CD14-positive monocyte (primary cell): ENCODE results near the gene CDC34. TPM values are rescaled to one million over a fixed set of nuclear protein-coding genes. Genes with fewer than 3 reads are reported as not detected.

Experiments used
- DNase-seq, 3 donors: peaks; one replicate each; pipeline ENCODE4 v3.0.0-alpha.2; 2011 to 2022
- H2AFZ ChIP-seq: 2 replicates; pipeline ENCODE4 v1.6.0; 2012; ENCODE audit warnings: mild to moderate bottlenecking, low read depth, low read length, inconsistent platforms; ENCODE audit not compliant: insufficient read depth, poor library complexity, severe bottlenecking
- H3K27ac ChIP-seq, 2 donors: 1 replicate in 1 of 2; 2 replicates in 1 of 2; pipeline ENCODE4 v1.5.1; 2012 to 2013; ENCODE audit warnings: low read length in 2 of 2, control low read depth in 1 of 2, inconsistent platforms in 1 of 2, low read depth in 1 of 2, mild to moderate bottlenecking in 1 of 2
- H3K27me3 ChIP-seq, 2 donors: one replicate each; pipeline versions ENCODE4 v1.6.0 to v1.6.1; 2011 to 2013; ENCODE audit warnings: low read length in 2 of 2; ENCODE audit not compliant: control insufficient read depth in 2 of 2, insufficient read depth in 2 of 2
- H3K36me3 ChIP-seq, 2 donors: replicated peaks in 1 of 2; 1 replicate in 1 of 2; 2 replicates in 1 of 2; pipeline versions ENCODE4 v1.5.1 to v1.6.1; 2012 to 2013; ENCODE audit warnings: low read length in 2 of 2, control low read depth in 1 of 2, inconsistent platforms in 1 of 2, mild to moderate bottlenecking in 1 of 2; ENCODE audit not compliant: insufficient read depth in 2 of 2, control insufficient read depth in 1 of 2
- H3K4me1 ChIP-seq, 2 donors: 1 replicate in 1 of 2; 2 replicates in 1 of 2; pipeline versions ENCODE4 v1.5.1 to v1.6.1; 2012 to 2013; ENCODE audit warnings: low read length in 2 of 2, control low read depth in 1 of 2, inconsistent platforms in 1 of 2, mild to moderate bottlenecking in 1 of 2, moderate library complexity in 1 of 2; ENCODE audit not compliant: insufficient read depth in 2 of 2, control insufficient read depth in 1 of 2
- H3K4me2 ChIP-seq: replicated peaks from 2 replicates; pipeline ENCODE3; 2012; ENCODE audit warnings: low read length, moderate library complexity, mild to moderate bottlenecking; ENCODE audit not compliant: poor library complexity, severe bottlenecking; ENCODE audit errors: extremely low read depth
- H3K4me3 ChIP-seq, 3 experiments: fragments of 200-600 bp in 1 of 3; sonication (generic) in 1 of 3; replicated peaks in 1 of 3; 1 replicate in 2 of 3; 2 replicates in 1 of 3; pipeline ENCODE4 v1.5.1; 2011 to 2013; ENCODE audit warnings: low read length in 3 of 3, mild to moderate bottlenecking in 3 of 3, control low read depth in 2 of 3, low read depth in 2 of 3, inconsistent platforms in 1 of 3, moderate library complexity in 1 of 3
- H3K79me2 ChIP-seq: 2 replicates; pipeline ENCODE4 v1.6.0; 2012; ENCODE audit warnings: mild to moderate bottlenecking, control low read depth, inconsistent platforms, low read length, moderate library complexity; ENCODE audit not compliant: insufficient read depth
- H3K9ac ChIP-seq: 2 replicates; pipeline ENCODE4 v1.6.0; 2017; ENCODE audit warnings: low read length, mild to moderate bottlenecking; ENCODE audit not compliant: insufficient read depth, poor library complexity, severe bottlenecking
- H3K9me3 ChIP-seq, 2 donors: replicated peaks in 1 of 2; 1 replicate in 1 of 2; 2 replicates in 1 of 2; pipeline versions ENCODE4 v1.5.1 to v1.6.1; 2012 to 2013; ENCODE audit warnings: low read length in 2 of 2, control low read depth in 1 of 2; ENCODE audit not compliant: control insufficient read depth in 1 of 2, insufficient read depth in 1 of 2
- H4K20me1 ChIP-seq: 2 replicates; pipeline ENCODE4 v1.6.0; 2012; ENCODE audit warnings: mild to moderate bottlenecking, low read length, control low read depth, moderate library complexity; ENCODE audit not compliant: insufficient read depth
- H3K27ac Mint-ChIP-seq, 7 donors: one replicate each; pipeline ENCODE4 v1.8.0; 2020; ENCODE audit warnings: mild to moderate bottlenecking in 7 of 7, mixed read lengths in 7 of 7, moderate library complexity in 6 of 7, inconsistent platforms in 2 of 7
- H3K27me3 Mint-ChIP-seq, 3 donors: one replicate each; pipeline ENCODE4 v1.8.0; 2021 to 2022; ENCODE audit warnings: low read depth in 3 of 3, mild to moderate bottlenecking in 3 of 3, mixed read lengths in 3 of 3, moderate library complexity in 3 of 3, inconsistent platforms in 1 of 3
- H3K36me3 Mint-ChIP-seq, 2 donors: one replicate each; pipeline ENCODE4 v1.8.0; 2020; ENCODE audit warnings: mixed read lengths in 2 of 2, inconsistent platforms in 1 of 2, mild to moderate bottlenecking in 1 of 2
- H3K4me1 Mint-ChIP-seq: one replicate; pipeline ENCODE4 v1.8.0; 2020; ENCODE audit warnings: mild to moderate bottlenecking, mixed read lengths
- H3K4me3 Mint-ChIP-seq, 2 donors: one replicate each; pipeline ENCODE4 v1.8.0; 2020; ENCODE audit warnings: mild to moderate bottlenecking in 2 of 2, mixed read lengths in 2 of 2, moderate library complexity in 1 of 2
- H3K9me3 Mint-ChIP-seq, 7 donors: one replicate each; pipeline ENCODE4 v1.8.0; 2020 to 2022; ENCODE audit warnings: mixed read lengths in 7 of 7, mild to moderate bottlenecking in 6 of 7, moderate library complexity in 6 of 7, inconsistent platforms in 2 of 7
- WGBS: methylation state at CpG from one replicate; pipeline ENCODE4 v1.1.5; 2013; ENCODE audit warnings: missing lambda C conversion rate; ENCODE audit not compliant: insufficient coverage; 5-methylcytosine and 5-hydroxymethylcytosine counted together
- intact Hi-C, 2 donors: fragments of 100-400 bp; cut with micrococcal nuclease; formaldehyde crosslinking; loops; one replicate each; pipeline versions ENCODE4 v1.15.0 to v1.15.1; 2023
- polyA plus RNA-seq, 3 donors: library from polyadenylated mRNA; depleted of rRNA in 1 of 3; unstranded in 2 of 3; stranded (reverse) in 1 of 3; fragments of 300-500 nt in 2 of 3; fragments of >200 nt in 1 of 3; fragmentation: Illumina TruSeq in 2 of 3; gene quantifications; 1 replicate in 2 of 3; 2 replicates in 1 of 3; pipeline ENCODE4 v1.2.3, GENCODE V29; 2012 to 2021
- TF ChIP-seq, protein P1 (sequence below): fragments of 200-600 bp; IDR thresholded peaks from one replicate; pipeline ENCODE4 v1.8.0; 2022; ENCODE audit warnings: antibody characterized with exemption, mild to moderate bottlenecking

CDC34 gene
- polyA plus RNA-seq, 3 donors: 25.2 to 49.2 (median 43.0) TPM

GRCh38 chr19:581399-582111 lies 50.0 kb downstream of the CDC34 start:
- TF ChIP-seq, protein P1, sequence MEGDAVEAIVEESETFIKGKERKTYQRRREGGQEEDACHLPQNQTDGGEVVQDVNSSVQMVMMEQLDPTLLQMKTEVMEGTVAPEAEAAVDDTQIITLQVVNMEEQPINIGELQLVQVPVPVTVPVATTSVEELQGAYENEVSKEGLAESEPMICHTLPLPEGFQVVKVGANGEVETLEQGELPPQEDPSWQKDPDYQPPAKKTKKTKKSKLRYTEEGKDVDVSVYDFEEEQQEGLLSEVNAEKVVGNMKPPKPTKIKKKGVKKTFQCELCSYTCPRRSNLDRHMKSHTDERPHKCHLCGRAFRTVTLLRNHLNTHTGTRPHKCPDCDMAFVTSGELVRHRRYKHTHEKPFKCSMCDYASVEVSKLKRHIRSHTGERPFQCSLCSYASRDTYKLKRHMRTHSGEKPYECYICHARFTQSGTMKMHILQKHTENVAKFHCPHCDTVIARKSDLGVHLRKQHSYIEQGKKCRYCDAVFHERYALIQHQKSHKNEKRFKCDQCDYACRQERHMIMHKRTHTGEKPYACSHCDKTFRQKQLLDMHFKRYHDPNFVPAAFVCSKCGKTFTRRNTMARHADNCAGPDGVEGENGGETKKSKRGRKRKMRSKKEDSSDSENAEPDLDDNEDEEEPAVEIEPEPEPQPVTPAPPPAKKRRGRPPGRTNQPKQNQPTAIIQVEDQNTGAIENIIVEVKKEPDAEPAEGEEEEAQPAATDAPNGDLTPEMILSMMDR: no peak
- Mint-ChIP-seq H3K27me3 (peaks cover 9 to 13% (median 10%) of the 10 kb centered on the region in 3 donors), H3K4me3 (no peak overlapping the region), H3K9me3 (no peaks in the 10 kb centered on the region), H3K4me1 (peaks cover 5% of the 10 kb centered on the region), H3K36me3 (peaks cover 18 to 45% of the 10 kb centered on the region in 2 donors), H3K27ac (no peak overlapping the region)
- H3K79me2 ChIP-seq: peaks cover 36% of the 10 kb centered on the region
- WGBS: 97% methylated on average over 33 of the region's 40 CpGs
- DNase-seq: no peak
- H2AFZ ChIP-seq: no peak overlapping the region
- peaks cover 0 to 6% of the 10 kb centered on the region in 2 donors for H3K27me3 ChIP-seq
- peaks cover 44 to 47% of the 10 kb centered on the region in 2 donors for H3K36me3 ChIP-seq
- H4K20me1 ChIP-seq: peaks cover 77% of the 10 kb centered on the region
- intact Hi-C loops: loop anchor here in 1 of 2 donors (5.0 kb wide), 1 partner anchor 151 kb away; no protein-coding TSS in a partner anchor
- H3K4me3 ChIP-seq: no peak overlapping the region
- no peaks in the 10 kb centered on the region for H3K9me3 ChIP-seq
- H3K4me2 ChIP-seq: no peak overlapping the region
- H3K9ac ChIP-seq: no peak overlapping the region
- H3K27ac ChIP-seq: no peak overlapping the region
- no peaks in the 10 kb centered on the region for H3K4me1 ChIP-seq

DNA sequence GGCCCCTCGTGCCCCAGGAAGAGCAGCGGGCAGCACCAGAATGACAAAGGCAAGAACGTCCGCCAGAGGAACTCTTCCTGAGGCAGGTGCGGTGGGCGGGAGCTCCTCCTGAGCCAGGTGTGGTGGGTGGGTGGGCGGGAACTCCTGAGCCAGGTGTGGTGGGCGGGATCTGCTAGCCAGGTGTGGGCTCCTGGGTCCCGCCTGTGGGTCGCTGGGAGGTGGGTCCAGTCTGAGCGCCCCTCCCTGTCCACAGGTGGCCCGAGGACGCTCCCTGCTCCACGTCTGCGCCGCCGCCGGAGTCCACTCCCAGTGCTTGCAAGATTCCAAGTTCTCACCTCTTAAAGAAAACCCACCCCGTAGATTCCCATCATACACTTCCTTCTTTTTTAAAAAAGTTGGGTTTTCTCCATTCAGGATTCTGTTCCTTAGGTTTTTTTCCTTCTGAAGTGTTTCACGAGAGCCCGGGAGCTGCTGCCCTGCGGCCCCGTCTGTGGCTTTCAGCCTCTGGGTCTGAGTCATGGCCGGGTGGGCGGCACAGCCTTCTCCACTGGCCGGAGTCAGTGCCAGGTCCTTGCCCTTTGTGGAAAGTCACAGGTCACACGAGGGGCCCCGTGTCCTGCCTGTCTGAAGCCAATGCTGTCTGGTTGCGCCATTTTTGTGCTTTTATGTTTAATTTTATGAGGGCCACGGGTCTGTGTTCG lies 51.1 kb downstream of the CDC34 start:
- H3K9me3 Mint-ChIP-seq: peaks cover 0 to 2% (median 0%) of the 10 kb centered on the region in 7 donors
- intact Hi-C loops: loop anchor here in 1 of 2 donors (5.0 kb wide), 1 partner anchor 150 kb away; no protein-coding TSS in a partner anchor
- no peak overlapping the region for H3K9ac ChIP-seq
- peaks cover 16 to 24% (median 20%) of the 10 kb centered on the region in 3 donors for H3K27me3 Mint-ChIP-seq
- no peak overlapping the region for H3K4me3 ChIP-seq
- H3K27me3 ChIP-seq: peaks cover 0 to 15% of the 10 kb centered on the region in 2 donors
- no peak for DNase-seq
- H3K27ac Mint-ChIP-seq: no peak overlapping the region
- peaks cover 3% of the 10 kb centered on the region for H3K4me1 Mint-ChIP-seq
- H2AFZ ChIP-seq: no peak overlapping the region
- TF ChIP-seq, protein P1: no peak
- no peak overlapping the region for H3K27ac ChIP-seq
- 85% methylated on average over 10 of the region's 31 CpGs for WGBS
- peaks cover 66% of the 10 kb centered on the region for H4K20me1 ChIP-seq
- peaks cover 25% of the 10 kb centered on the region for H3K79me2 ChIP-seq
- no peaks in the 10 kb centered on the region for H3K4me1 ChIP-seq
- H3K36me3 ChIP-seq: peaks cover 40 to 47% of the 10 kb centered on the region in 2 donors
- H3K4me3 Mint-ChIP-seq: no peak overlapping the region
- H3K9me3 ChIP-seq: no peaks in the 10 kb centered on the region
- no peak overlapping the region for H3K4me2 ChIP-seq
- peaks cover 18 to 42% of the 10 kb centered on the region in 2 donors for H3K36me3 Mint-ChIP-seq
